OCI-LY3 (cell line): Measurements from ENCODE around the gene TCF20.

Source experiments
- EZH2phosphoT487 ChIP-seq: fragments of 200-600 bp; shearing (Covaris generic); IDR thresholded peaks from 2 replicates; pipeline ENCODE4 v1.6.1; 2018; ENCODE audit warnings: antibody characterized with exemption, mixed run types, low read depth
- TF ChIP-seq, protein P1 (sequence below): fragments of 200-600, 300-600 bp; sonication (generic); IDR thresholded peaks from 2 replicates; pipeline ENCODE4 v1.5.1; 2014; ENCODE audit warnings: antibody characterized with exemption, low read length, low read depth

GRCh38 chr22:42300259-42301076 is 30.0 kb upstream of the TCF20 start:
- TF ChIP-seq, protein P1, sequence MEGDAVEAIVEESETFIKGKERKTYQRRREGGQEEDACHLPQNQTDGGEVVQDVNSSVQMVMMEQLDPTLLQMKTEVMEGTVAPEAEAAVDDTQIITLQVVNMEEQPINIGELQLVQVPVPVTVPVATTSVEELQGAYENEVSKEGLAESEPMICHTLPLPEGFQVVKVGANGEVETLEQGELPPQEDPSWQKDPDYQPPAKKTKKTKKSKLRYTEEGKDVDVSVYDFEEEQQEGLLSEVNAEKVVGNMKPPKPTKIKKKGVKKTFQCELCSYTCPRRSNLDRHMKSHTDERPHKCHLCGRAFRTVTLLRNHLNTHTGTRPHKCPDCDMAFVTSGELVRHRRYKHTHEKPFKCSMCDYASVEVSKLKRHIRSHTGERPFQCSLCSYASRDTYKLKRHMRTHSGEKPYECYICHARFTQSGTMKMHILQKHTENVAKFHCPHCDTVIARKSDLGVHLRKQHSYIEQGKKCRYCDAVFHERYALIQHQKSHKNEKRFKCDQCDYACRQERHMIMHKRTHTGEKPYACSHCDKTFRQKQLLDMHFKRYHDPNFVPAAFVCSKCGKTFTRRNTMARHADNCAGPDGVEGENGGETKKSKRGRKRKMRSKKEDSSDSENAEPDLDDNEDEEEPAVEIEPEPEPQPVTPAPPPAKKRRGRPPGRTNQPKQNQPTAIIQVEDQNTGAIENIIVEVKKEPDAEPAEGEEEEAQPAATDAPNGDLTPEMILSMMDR: no peak
- TF ChIP-seq EZH2phosphoT487: no peak
